Hematopoietic multipotent progenitor cell (in vitro differentiated cells): ENCODE results near the gene TXNRD2. TPM values are rescaled to one million over a fixed set of nuclear protein-coding genes. Genes with fewer than 3 reads are reported as not detected.
"Not testable (repeated sequence)": the region's sequence is repeated elsewhere in the genome, so short reads cannot be mapped to it uniquely, and the experiment has no call there.

ENCODE experiments used
- DNase-seq, 3 donors: peaks; one replicate each; pipeline ENCODE4 v3.0.0-alpha.2; 2011 to 2015; ENCODE audit warnings: low read depth in 2 of 3, low spot score in 2 of 3
- total RNA-seq: library from RNA; depleted of rRNA; stranded (reverse); fragments of >200 nt; gene quantifications from one replicate; pipeline ENCODE4 v1.2.3, GENCODE V29; 2012

The TXNRD2 gene
- total RNA-seq, 1 donor, result 31.5 TPM

GRCh38 chr22:19892925-19893324 lies 48.7 kb downstream of the TXNRD2 start:
- no peak for DNase-seq

- no peak for DNase-seq
These were observed 49.2 kb downstream of the TXNRD2 start for GRCh38 chr22:19892257-19892879.

GRCh38 chr22:19891317-19892256 lies 50.0 kb downstream of the TXNRD2 start:
- peak; percentile 65 to 95 (median 88) for DNase-seq

- no peak for DNase-seq
These were observed 50.9 kb downstream of the TXNRD2 start for GRCh38 chr22:19890502-19891316.

GRCh38 chr22:19889951-19890350 lies 51.7 kb downstream of the TXNRD2 start:
- DNase-seq, result no peak

- no peak for DNase-seq
These were observed 53.4 kb downstream of the TXNRD2 start for GRCh38 chr22:19888131-19888746.

GRCh38 chr22:19887256-19887985 lies 54.2 kb downstream of the TXNRD2 start:
- DNase-seq, result no peak

- peak in 2 of 3 donors; percentile 66 to 85 for DNase-seq
These were observed 54.9 kb downstream of the TXNRD2 start for GRCh38 chr22:19886605-19887255.

- DNase-seq, result no peak
These were observed 55.6 kb downstream of the TXNRD2 start for GRCh38 chr22:19885841-19886592.

- DNase-seq, result no peak
These were observed 56.5 kb downstream of the TXNRD2 start for GRCh38 chr22:19884954-19885751.

- DNase-seq, result no peak
These were observed 57.3 kb downstream of the TXNRD2 start for GRCh38 chr22:19884161-19884953.

GRCh38 chr22:19883446-19883845 lies 58.2 kb downstream of the TXNRD2 start:
- DNase-seq, result not testable (repeated sequence)

- DNase-seq, result no peak
These were observed 58.9 kb downstream of the TXNRD2 start for GRCh38 chr22:19882446-19883381.

GRCh38 chr22:19880786-19881569 lies 60.6 kb downstream of the TXNRD2 start:
- DNase-seq, result no peak
